Hematopoietic multipotent progenitor cell treated with erythropoietin and hydrocortisone succinate and interleukin-3 and kit ligand, for 15 days (in vitro differentiated cells): ENCODE measurements around the gene FOXRED1.

Experiments used
- DNase-seq: peaks from one replicate; pipeline ENCODE4 v3.0.0-alpha.2; 2015; ENCODE audit warnings: low spot score

The FOXRED1 gene

DNA sequence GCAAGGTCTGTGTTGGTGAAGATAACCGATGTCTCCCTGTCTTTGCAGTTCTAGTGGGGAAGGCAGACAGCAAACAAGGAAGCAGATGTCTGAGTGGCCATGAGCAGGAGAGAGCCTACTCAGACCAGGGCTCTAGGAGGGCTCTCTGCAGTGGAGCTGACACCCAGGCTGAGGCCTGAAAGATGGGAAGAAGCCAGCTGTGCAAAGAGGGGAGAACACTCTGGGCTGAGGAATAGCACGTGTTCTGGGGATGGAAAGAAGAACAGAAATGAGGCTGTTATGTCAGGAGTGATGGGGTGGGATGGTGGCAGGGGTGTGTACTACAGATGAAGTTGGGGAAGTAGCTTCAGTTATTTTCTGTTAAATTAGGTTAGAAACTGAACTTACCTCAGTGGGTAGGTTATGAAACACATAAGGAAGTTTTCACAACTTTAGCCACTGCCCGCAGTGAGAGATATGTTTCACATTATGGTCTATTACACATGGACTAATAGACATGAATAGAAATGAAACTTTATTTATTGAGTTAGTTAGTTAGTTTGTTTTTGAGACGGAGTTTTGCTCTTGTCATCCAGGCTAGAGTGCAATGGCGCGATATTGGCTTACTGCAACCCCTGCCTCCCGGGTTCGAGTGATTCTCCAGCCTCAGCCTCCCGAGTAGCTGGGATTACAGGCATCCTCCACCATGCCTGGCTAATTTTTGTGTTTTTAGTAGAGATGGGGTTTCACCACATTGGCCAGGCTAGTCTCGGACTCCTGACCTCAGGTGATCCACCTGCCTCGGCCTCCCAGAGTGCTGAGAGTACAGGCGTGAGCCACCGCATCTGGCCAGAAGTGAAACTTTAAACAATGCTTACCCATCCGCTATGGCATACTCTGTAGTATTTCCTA is 42.7 kb downstream of the FOXRED1 start:
- DNase-seq, result no peak

DNA sequence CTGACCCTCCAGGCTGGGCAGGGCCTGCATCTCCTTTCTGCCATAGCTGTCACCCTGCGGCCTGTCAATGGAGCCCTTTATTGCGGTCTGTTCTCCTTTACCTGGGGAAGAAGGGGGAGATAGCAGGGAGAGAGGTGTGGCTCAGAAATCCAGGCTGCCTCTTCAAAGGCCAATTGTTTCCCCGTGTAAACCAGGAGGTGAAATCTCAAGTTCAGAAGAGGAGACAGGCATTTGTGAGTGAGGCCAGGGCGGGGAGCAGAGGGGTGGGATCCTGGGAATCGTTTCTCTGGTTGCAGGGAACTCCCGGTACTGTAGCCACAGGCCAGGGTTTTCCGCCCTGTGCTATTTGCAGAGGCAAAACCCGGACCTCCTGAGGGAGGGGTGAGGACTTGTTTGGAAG is 44.0 kb downstream of the FOXRED1 start:
- no peak for DNase-seq

DNA sequence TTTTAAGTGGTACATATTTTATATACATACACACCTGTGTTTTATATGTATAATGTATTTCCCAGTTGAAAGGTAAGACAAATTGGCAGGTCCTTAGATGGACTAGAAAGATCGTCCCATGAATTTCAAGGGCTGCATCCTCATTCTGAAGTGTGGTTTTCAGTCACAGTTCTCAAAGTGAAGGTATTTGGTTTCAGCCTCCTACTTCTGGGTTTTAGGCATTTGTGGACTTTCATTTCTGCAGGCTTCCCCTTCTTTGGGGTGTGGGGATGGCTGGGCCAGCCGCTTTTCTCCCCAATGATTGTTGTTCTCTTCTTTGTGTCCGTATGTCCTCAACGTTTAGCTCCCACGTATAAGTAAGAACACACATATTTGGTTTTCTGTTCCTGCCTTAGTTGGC is 44.9 kb downstream of the FOXRED1 start:
- DNase-seq, result no peak

DNA sequence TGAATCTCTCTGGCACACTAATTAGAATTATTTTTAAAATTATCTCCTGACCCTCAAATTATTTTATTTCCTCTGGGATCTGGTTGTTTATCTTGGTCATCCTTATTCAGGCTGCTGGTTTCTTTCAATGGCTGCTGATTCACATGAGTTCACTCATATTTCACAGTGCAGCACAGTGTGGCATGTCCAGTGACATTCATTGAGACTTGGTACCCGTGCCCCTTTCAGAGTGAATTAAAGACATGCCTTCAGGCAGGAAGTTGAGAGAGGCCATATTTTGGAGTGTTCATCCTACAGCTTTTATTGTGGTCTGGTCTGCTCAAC is 48.4 kb downstream of the FOXRED1 start:
- DNase-seq, result no peak

DNA sequence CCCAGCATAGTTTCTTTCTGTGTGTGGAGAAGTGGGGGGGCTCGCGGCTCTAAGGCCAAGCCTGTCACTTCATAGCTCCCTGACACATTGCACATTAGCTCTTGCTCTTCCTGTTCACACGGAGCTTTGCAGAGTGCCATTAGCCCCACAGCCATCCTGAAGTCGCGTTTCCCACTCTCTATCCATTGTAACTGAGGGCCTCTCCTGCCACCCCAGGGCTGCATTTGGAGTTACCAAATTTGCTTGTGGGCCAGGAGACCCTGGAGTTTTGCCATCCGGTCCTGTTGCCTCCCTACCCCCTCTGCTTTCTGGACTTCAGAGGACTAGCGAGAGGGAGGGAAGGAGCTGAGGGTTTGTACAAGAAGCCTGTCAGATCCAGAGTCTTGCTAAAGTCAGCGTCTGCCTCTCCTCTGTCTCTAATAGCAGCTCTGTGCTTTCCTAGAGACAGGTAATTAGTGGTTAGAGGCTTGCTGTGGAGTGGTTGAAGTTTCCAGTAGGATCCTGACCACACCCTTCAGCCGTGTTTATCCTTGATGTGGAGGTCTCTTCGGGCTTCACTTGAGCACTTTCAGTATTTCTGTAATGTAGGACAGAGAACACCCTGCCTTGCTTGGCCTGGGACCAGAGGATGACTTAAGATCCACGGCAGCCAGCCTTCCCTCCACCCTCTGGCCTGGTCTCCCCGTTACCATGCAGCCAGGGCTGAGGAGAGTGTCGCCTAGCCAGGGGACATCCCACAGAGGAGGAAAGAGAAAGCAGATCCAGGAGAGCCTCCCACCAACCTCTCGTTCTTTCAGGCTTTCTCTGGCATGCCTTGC is 49.0 kb downstream of the FOXRED1 start:
- DNase-seq, result no peak

DNA sequence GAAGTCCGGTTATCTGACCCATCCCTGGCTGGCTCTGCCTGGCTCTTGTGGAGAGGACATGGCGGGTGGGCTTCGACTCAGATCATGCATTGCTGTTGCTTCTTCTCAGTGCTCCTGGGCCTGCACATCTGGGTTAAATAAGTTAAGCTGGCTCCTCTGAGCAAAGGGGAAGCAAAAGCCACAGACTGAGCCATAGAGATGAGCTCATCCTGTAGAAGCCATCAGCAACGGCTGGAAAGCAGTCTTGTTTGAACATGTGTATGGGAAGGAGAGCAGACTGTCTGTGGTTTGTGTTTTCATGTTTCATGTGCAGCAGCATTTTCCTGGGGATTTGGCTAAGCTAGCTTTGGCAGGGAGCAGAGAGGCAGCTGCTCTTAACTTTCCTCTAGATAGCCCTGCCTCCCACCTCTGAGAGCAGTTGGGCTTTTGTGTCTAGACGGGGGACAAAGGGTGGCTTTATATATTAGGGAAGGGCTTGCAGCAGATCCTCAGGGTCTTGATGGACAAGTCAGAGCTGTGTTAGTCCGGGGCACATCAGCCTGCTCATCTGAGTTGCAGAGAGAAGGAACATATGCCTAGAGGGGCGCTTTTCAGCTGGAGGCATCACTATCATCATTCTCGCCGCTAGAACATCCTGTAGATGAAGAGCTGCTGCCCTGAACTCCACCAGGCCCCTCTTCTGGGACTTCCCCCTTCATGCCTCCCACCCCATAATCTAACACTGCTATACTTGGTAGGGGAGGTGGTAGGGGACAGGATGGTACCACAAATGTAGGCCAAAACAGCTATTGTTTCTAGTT is 49.8 kb downstream of the FOXRED1 start:
- no peak for DNase-seq

DNA sequence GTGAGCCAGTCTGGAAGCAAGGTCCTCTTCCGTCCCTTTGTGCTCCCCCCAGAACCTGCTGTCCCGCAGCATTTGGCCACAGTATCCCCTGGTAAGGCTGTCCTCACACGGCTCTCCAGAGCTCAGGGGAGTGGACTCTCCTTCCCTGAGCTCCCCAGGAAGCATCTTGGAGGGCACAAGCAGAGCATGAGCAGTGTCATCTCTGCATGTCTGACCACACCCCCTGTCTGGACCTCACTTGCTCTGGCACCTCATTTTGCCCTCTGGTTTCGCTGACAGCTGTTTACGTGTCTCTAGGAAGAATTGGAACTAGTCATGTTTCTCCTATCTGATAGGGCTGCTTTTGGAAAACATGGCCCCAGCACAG is 50.4 kb downstream of the FOXRED1 start:
- DNase-seq, result no peak

DNA sequence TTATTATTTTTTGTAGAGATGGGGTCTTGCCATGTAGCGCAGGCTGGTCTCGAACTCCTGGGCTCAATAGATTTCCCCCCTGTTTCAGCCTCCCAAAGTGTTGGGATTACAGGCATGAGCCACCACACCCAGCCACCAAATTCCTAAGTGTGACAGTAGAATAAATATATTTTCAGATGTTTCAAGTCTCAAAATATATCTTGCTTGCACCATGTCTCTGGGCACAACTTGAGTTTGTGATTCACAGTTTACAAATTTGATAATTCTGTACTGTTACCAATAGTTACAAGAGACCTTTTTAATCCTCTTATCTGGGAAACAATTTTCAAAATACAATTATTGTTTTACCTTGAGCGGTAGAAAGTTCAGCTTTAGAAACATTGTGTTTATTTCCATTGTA is 54.0 kb downstream of the FOXRED1 start:
- DNase-seq, result no peak

DNA sequence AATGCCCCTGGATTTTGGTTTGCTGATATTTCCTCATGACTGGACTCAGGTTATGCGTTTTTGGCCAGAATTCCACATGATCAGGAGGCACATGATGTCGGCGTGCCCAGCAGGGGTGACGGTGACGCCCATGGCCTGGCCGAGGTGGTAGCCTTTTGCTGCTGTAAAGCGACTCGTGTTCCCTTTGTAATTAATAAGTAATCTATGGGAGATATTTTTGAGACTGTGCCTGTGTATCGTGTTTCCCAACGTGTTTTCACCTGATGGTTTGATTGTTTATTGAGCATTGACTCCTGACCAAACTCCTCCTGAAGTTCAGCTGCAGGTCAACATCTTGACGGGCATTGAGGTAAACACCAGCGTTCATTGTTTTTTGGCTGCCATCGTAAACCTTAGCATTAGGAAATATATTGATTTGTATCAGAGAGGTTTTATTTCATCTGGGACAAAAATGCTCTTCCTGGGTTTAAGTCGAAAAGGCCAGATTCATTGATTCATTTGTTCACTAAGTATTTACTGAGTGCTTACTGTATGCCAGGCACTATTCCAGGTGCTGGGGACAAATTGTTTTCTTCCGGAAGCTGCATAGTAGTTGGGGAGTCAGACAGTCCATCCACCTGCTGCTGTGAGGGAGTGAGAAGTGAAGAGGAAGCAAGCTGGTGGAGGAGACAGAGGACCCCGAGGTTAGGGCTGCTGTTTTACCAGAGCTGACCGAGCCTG is 58.5 kb downstream of the FOXRED1 start:
- no peak for DNase-seq
